HEK293 (cell line): Measurements from ENCODE around the gene BLM.

Source experiments
- CTCF ChIP-seq: fragments of 450-650 bp; formaldehyde crosslinking; IDR thresholded peaks from 2 replicates; pipeline ENCODE4 v1.5.1; 2016; ENCODE audit warnings: missing biosample characterization, missing genetic modification characterization
- ELK4 ChIP-seq: IDR thresholded peaks from 2 replicates; pipeline ENCODE4 v1.6.1; 2011; ENCODE audit warnings: mild to moderate bottlenecking, low read depth, low read length, borderline replicate concordance
- GLI2 ChIP-seq: fragments of 450-650 bp; formaldehyde crosslinking; IDR thresholded peaks from 2 replicates; pipeline ENCODE4; 2017; ENCODE audit warnings: missing biosample characterization, missing genetic modification characterization, low read depth, borderline replicate concordance
- PATZ1 ChIP-seq: fragments of 450-650 bp; formaldehyde crosslinking; IDR thresholded peaks from 2 replicates; pipeline ENCODE4 v1.5.1; 2016; ENCODE audit warnings: missing biosample characterization, missing genetic modification characterization
- PRDM10 ChIP-seq: fragments of 450-650 bp; formaldehyde crosslinking; IDR thresholded peaks from 2 replicates; pipeline ENCODE4 v1.5.1; 2016; ENCODE audit warnings: missing biosample characterization, missing genetic modification characterization
- REPIN1 ChIP-seq: fragments of 450-650 bp; formaldehyde crosslinking; IDR thresholded peaks from 2 replicates; pipeline ENCODE4 v1.5.1; 2017; ENCODE audit warnings: missing biosample characterization, missing genetic modification characterization, low read depth
- SCRT1 ChIP-seq: fragments of 450-650 bp; formaldehyde crosslinking; IDR thresholded peaks from 2 replicates; pipeline ENCODE4 v1.5.1; 2016; ENCODE audit warnings: missing biosample characterization, missing genetic modification characterization, borderline replicate concordance
- YY1 ChIP-seq: fragments of 450-650 bp; formaldehyde crosslinking; IDR thresholded peaks from 2 replicates; pipeline ENCODE4 v1.5.1; 2018; ENCODE audit warnings: missing biosample characterization, missing genetic modification characterization
- ZNF23 ChIP-seq: fragments of 450-650 bp; formaldehyde crosslinking; IDR thresholded peaks from 2 replicates; pipeline ENCODE4 v1.5.1; 2016; ENCODE audit warnings: missing biosample characterization, missing genetic modification characterization, borderline replicate concordance
- ZNF510 ChIP-seq: fragments of 450-650 bp; formaldehyde crosslinking; IDR thresholded peaks from 2 replicates; pipeline ENCODE4 v1.5.1; 2018; ENCODE audit warnings: mild to moderate bottlenecking, missing genetic modification characterization, missing biosample characterization; ENCODE audit not compliant: insufficient replicate concordance
- ZNF645 ChIP-seq: fragments of 450-650 bp; formaldehyde crosslinking; IDR thresholded peaks from 2 replicates; pipeline ENCODE4; 2016; ENCODE audit warnings: missing biosample characterization, missing genetic modification characterization

GRCh38 chr15:90780916-90781315 lies 63.8 kb downstream of the BLM start:
- TF ChIP-seq GLI2 (tag by site-specific recombination) (no peak), ZNF23 (no peak), PATZ1 (tag by site-specific recombination) (no peak), CTCF (tag by site-specific recombination) (no peak), SCRT1 (no peak), YY1 (tag by site-specific recombination) (no peak), ZNF645 (tag by site-specific recombination) (no peak), REPIN1 (tag by site-specific recombination) (no peak), ELK4 (no peak), ZNF510 (tag by site-specific recombination) (no peak), PRDM10 (no peak)
